GM19043 (cell line): ENCODE measurements around the gene PDAP1.
"Not testable (repeated sequence)": the region's sequence is repeated elsewhere in the genome, so short reads cannot be mapped to it uniquely, and the experiment has no call there.

Experiments used
- ATAC-seq: cut with Tn5 transposase; IDR thresholded peaks from one replicate; pipeline ENCODE4 v1.9.1; 2021; ENCODE audit warnings: low read depth; ENCODE audit not compliant: unreplicated experiment

PDAP1 gene

GRCh38 chr7:99397297-99397983 is 11.0 kb downstream of the PDAP1 start:
- no peak for ATAC-seq

GRCh38 chr7:99396418-99397296 is 11.7 kb downstream of the PDAP1 start:
- ATAC-seq = no peak

GRCh38 chr7:99395616-99396327 is 12.6 kb downstream of the PDAP1 start:
- ATAC-seq = no peak

GRCh38 chr7:99394188-99394502 is 14.3 kb downstream of the PDAP1 start:
- no peak for ATAC-seq

GRCh38 chr7:99393355-99394187 is 14.8 kb downstream of the PDAP1 start:
- ATAC-seq = no peak

DNA sequence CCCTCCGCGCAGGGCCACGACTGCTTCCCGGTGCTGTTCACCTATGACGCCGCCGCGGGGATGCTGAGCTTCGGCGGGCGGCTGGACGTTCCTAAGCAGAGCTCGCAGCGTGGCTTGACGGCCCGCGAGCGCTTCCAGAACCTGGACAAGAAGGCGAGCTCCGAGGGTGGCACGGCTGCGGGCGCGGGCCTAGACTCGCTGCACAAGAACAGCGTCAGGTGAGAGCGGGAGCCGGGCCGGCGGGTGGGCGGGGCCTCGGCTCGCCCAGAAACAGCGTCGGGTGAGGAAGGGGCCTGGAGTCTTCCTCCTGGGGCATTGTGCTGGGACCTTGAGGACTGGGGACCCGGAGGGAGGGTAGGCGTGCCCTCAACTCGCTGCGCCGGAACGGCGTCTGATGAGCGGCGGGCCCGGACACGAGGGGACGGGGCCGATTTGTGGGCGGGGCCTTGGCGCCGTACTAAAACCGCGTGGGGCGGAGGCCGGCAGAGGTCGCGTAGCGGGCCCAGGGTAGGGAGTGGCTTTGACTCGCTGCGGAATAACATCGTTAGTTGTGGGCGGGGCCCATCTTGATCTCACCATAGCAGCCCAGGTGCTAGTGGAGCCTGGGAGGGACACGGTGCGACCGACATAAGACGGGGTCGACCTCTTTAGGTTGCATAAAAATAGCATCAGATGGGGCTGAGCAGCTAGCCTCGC is 15.6 kb downstream of the PDAP1 start:
- no peak for ATAC-seq

- ATAC-seq = no peak
These were observed 16.4 kb downstream of the PDAP1 start for GRCh38 chr7:99392046-99392445.

DNA sequence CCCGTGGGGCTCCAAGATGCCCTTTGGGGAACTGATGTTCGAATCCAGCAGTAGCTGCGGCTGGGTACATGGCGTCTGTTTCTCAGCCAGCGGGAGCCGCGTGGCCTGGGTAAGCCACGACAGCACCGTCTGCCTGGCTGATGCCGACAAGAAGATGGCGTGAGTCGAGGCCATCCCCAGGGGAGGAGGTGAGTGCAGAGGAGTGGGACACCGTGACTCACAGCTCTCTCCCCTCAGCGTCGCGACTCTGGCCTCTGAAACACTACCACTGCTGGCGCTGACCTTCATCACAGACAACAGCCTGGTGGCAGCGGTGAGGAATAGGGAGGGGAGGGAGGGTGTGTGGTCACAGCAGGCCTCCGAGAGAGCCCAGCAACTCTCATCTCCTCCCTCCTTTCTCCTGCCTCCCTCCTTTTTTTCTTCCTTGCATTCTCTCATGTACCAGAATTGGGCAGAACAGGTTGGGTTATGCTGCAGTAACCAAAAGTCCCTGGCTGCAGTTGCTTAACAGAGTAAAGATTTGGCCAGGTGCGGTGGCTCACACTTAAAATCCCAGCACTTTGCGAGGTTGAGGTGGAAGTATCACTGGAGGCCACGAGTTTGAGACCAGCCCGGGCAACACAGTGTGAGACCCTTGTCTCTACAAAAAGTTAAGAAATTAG is 17.3 kb downstream of the PDAP1 start:
- no peak for ATAC-seq

DNA sequence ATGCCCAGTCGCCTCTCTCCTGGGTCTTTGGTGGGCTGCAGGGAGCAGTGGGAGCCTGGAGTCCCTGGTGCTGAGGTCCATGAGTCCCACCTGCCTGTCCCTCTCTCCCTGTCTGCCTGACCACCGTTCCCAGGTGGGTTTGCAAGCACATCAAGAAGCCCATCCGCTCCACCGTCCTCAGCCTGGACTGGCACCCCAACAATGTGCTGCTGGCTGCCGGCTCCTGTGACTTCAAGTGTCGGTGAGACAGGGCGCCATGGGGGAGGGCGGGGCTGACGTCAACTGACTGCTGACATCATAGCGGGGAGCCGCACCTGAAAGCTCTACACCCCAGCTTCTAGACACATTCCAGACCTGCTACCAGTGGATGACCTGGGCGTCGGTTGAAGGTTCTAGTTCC is 18.6 kb downstream of the PDAP1 start:
- no peak for ATAC-seq

GRCh38 chr7:99387912-99388311 is 20.5 kb downstream of the PDAP1 start:
- no peak for ATAC-seq

GRCh38 chr7:99387239-99387635 is 21.2 kb downstream of the PDAP1 start:
- ATAC-seq = not testable (repeated sequence)

GRCh38 chr7:99386584-99387238 is 21.7 kb downstream of the PDAP1 start:
- no peak for ATAC-seq

GRCh38 chr7:99385564-99385963 is 22.8 kb downstream of the PDAP1 start:
- ATAC-seq = no peak

GRCh38 chr7:99384523-99384922 is 23.9 kb downstream of the PDAP1 start:
- ATAC-seq = no peak

- no peak for ATAC-seq
These were observed 24.5 kb downstream of the PDAP1 start for GRCh38 chr7:99383791-99384370.

GRCh38 chr7:99383203-99383602 is 25.2 kb downstream of the PDAP1 start:
- no peak for ATAC-seq

DNA sequence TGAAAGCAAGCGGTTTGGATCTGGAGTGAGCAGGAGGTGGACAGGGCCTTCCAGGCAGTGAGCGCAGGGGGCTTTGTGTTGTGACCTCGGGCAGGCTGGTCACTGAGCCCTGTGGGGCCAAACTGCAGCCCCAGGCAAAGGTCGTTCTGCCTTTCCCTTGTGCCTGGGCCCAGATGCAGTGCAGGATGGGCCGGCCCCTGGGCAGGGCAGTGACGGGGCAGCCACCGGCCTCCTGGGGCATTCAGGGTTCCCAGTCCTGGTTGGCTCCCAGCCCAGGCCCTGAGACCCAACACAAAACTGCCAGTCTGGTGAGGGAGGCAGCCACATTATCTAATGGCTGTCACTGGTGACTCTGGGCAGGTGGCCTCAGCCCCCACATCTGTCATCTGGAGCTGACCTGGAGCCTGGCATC is 26.7 kb downstream of the PDAP1 start:
- no peak for ATAC-seq

- ATAC-seq = peak; percentile 79
These were observed 27.4 kb downstream of the PDAP1 start for GRCh38 chr7:99380823-99381663.
